ENCODE data around the gene CCDC15.

GRCh38 chr11:125088123-125088522 is 134.1 kb downstream of the CCDC15 start:
- TF ChIP-seq EP300 (IDR thresholded peaks at IDR 0.05; ENCODE audit: low read depth in 2 of 2, low read length in 2 of 2): no peak
- no peak for TF ChIP-seq EP300 (CRISPR knock-in tag; IDR thresholded peaks at IDR 0.05; ENCODE audit: borderline replicate concordance)
- no peak for TF ChIP-seq RAD21 (CRISPR knock-in tag; IDR thresholded peaks at IDR 0.05)
- TF ChIP-seq ZC3H4 (CRISPR knock-in tag; IDR thresholded peaks at IDR 0.05; ENCODE audit: borderline replicate concordance): no peak
- no peak for TF ChIP-seq USF2 (IDR thresholded peaks at IDR 0.05; ENCODE audit: low read depth, low read length)
- TF ChIP-seq USF2 (CRISPR knock-in tag; IDR thresholded peaks at IDR 0.05; ENCODE audit: borderline replicate concordance): no peak
- no peak for TF ChIP-seq RFX5 (IDR thresholded peaks at IDR 0.05; ENCODE audit: low read depth, low read length)
- no peak for TF ChIP-seq FOXA1 (IDR thresholded peaks at IDR 0.05)
- no peak for TF ChIP-seq FOXA1 (CRISPR knock-in tag; IDR thresholded peaks at IDR 0.05)
- TF ChIP-seq FLYWCH1 (CRISPR knock-in tag; IDR thresholded peaks at IDR 0.05): no peak
- no peak for TF ChIP-seq CTCF (CRISPR knock-in tag; IDR thresholded peaks at IDR 0.05)
- TF ChIP-seq SUZ12 (IDR thresholded peaks at IDR 0.05; ENCODE audit: low read depth, low read length): no peak
- TF ChIP-seq SMAD1 (CRISPR knock-in tag; IDR thresholded peaks at IDR 0.05; ENCODE audit: borderline replicate concordance, low read depth): no peak
- TF ChIP-seq SALL2 (CRISPR knock-in tag; IDR thresholded peaks at IDR 0.05): no peak
- no peak for TF ChIP-seq ZNF12 (CRISPR knock-in tag; IDR thresholded peaks at IDR 0.05)

All from HepG2 (cell line).